ENCODE results near the gene SLC6A19. TPM values are rescaled to one million over a fixed set of nuclear protein-coding genes. Genes with fewer than 3 reads are reported as not detected.
"Not testable (repeated sequence)": the region's sequence is repeated elsewhere in the genome, so short reads cannot be mapped to it uniquely, and the experiment has no call there.

SLC6A19 gene
- total RNA-seq, 1 donor from 2014 or later = not detected

DNA sequence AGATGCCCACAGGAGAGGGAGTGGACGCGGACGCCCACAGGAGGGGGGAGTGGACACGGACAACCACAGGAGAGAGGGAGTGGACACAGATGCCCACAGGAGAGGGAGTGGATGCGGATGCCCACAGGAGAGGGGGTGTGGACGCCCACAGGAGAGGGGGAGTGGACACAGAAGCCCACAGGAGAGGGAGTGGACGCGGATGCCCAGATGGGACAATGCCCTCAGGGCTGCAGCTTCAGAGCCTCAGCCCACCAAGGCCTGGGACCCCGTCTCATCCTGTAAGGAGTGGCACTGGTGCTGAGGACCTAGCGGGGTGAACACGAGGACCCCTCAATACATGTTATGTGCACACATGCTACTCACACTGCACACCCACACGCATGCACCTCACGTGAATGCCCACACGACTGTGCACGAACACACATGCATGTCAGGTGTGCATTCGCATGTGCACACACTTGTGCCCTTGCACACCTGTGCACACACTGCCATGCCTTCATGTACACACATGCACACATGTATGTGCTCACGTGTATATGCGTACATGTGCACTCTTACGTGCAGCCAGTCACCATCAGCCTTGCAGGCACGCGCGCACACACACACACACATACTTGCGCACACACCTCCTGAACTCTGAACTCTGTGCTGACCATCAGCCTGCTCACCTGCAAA, 58.5 kb downstream of the SLC6A19 start:
- intact Hi-C loops (cut with micrococcal nuclease) = no loop called here

DNA sequence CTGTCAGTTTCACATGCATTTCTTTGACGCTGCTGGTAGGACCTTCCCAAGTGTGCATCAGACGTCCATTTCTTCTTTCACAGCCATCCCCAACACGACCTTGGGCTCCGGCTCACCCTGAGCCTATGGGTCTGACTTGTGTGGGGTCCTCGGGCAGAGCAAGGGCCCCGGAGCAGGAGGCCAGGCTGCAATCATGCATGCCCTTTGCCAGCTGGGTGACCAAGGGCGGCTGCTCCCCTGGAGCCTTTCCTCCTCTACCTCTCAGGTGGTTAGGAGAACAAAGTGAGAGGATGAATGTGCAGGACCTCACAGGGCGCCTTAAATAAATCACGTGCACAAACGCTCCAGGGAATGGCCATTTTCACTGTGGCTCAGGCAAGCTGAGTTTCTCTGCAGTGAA, 60.2 kb downstream of the SLC6A19 start:
- intact Hi-C loops (cut with micrococcal nuclease) = no loop called here

- intact Hi-C loops (cut with micrococcal nuclease) = no loop called here
Measured at GRCh38 chr5:1262381-1262780, 61.0 kb downstream of the SLC6A19 start.

- intact Hi-C loops (cut with micrococcal nuclease) = no loop called here
Measured at GRCh38 chr5:1264211-1264610, 62.8 kb downstream of the SLC6A19 start.

GRCh38 chr5:1265026-1265425, 63.6 kb downstream of the SLC6A19 start:
- intact Hi-C loops (cut with micrococcal nuclease) = no loop called here

- intact Hi-C loops (cut with micrococcal nuclease) = no loop called here
Measured at GRCh38 chr5:1265461-1266455, 64.4 kb downstream of the SLC6A19 start.

- intact Hi-C loops (cut with micrococcal nuclease) = no loop called here
Measured at GRCh38 chr5:1266791-1267190, 65.4 kb downstream of the SLC6A19 start.

DNA sequence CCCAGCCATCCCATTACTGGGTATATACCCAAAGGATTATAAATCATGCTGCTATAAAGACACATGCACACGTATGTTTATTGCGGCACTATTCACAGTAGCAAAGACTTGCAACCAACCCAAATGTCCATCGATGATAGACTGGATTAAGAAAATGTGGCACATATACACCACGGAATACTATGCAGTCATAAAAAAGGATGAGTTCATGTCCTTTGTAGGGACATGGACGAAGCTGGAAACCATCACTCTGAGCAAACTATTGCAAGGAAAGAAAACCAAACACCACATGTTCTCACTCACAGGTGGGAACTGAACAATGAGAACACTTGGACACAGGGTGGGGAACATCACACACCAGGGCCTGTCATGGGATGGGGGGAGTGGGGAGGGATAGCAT, 66.1 kb downstream of the SLC6A19 start:
- intact Hi-C loops (cut with micrococcal nuclease) = not testable (repeated sequence)

DNA sequence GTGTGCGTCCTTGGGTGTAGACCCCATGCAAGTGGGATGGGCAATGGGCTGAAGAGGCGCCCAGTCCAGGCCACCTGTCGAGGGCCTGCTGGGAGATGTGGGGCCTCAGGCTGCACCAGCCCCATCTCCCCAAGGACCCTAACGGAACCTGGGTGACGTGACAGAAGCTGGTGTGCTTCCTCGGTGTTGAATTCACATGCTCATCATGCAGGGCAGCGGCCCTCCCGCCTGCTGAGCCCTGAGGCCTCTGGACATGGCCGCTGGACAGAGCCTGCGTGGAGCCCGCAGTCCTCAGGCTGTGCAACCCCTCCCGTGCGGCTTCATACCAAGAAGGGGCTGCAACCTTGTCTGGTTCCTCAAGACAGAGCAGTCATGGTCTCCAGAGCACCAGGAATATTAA, 66.7 kb downstream of the SLC6A19 start:
- intact Hi-C loops (cut with micrococcal nuclease) = loop anchor here (1.0 kb wide), 1 partner anchor 48 kb away; no protein-coding TSS in a partner anchor

DNA sequence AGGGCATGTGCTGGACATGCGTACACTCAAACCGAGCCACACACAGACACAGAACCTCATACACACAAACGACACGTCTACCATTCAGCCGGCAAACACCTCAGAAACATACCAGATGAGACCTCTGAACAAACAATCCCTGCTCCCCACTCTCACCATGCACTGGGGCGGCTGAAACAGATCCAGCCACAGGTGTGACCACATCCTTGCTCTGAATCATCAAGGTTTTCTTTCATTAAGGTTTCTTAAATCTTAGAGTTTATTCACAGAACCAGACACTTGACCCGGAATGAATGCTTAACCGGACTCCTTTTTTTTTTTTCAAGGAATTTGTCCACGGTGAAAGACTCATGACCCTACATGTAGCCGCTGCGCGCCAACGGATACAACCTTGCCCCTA, 67.3 kb downstream of the SLC6A19 start:
- intact Hi-C loops (cut with micrococcal nuclease) = loop anchor here (1.0 kb wide), 1 partner anchor 48 kb away; no protein-coding TSS in a partner anchor

GRCh38 chr5:1270426-1270825, 69.0 kb downstream of the SLC6A19 start:
- intact Hi-C loops (cut with micrococcal nuclease) = no loop called here

DNA sequence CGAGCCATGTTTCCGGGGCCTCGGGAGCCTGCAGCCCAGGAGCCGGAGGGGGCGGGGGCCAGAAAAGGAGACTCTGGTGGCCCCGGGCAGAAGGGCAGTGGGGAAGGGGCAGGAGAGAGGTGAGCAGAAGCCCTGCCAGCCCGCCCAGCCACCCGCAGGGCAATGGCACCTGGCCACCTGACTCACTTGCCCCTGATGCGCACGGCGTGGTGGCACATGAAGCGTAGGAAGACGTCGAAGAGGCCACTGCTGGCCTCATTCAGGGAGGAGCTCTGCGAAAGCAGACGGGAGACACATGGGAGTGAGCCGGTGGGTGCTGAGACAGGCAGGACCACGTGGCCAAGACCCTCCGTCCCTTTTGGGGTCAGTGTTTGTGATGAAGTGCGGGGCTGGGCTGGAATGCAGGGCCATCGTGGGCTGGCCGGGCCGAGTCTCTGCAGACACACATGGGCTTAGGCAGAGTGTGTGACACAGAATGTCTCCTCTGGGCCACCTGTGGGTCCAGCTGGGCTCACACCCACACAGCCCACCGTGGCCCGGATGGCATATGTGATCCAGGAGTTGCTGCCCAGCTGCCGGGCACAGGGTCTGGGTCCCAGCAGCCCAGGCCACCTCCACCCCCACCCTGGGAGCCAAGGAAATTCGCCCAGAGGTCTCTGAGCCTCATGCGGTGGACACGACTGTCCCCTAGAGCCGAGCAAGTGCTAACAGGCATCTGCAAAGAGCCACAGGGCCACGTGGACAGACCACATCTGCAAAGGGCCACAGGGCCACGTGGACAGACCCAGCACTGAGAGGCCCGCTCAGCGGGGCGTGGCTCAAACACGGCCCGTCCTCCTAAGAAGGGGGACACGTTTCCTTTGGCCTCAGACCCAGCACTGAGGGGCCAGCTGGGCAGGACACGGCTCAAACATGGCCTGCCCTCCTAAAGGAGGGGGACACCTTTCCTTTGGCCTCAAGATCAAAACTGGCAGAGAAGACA, 69.8 kb downstream of the SLC6A19 start:
- intact Hi-C loops (cut with micrococcal nuclease) = no loop called here

- intact Hi-C loops (cut with micrococcal nuclease) = no loop called here
Measured at GRCh38 chr5:1272201-1272600, 70.8 kb downstream of the SLC6A19 start.

GRCh38 chr5:1273745-1274144, 72.3 kb downstream of the SLC6A19 start:
- intact Hi-C loops (cut with micrococcal nuclease) = no loop called here

- intact Hi-C loops (cut with micrococcal nuclease) = no loop called here
Measured at GRCh38 chr5:1274471-1274870, 73.1 kb downstream of the SLC6A19 start.

Other genes with a start within 250 kb of the SLC6A19 start
- gene NKD2, start 192.8 kb upstream of the SLC6A19 start, total RNA-seq = 3.1 and 4.3 TPM in 2 replicates
- 76.7 and 76.9 TPM in 2 replicates for gene SLC12A7, start 89.5 kb upstream of the SLC6A19 start, total RNA-seq
- gene SLC6A18, start 23.8 kb downstream of the SLC6A19 start, total RNA-seq = not detected in 2 replicates
- 2.6 and 3.3 TPM in 2 replicates for gene TERT, start 93.5 kb downstream of the SLC6A19 start, total RNA-seq
- 119 and 123 TPM in 2 replicates for gene CLPTM1L, start 143.5 kb downstream of the SLC6A19 start, total RNA-seq
- not detected in 2 replicates for gene SLC6A3, start 243.8 kb downstream of the SLC6A19 start, total RNA-seq

Data from T-helper 1 cell treated with Interleukin-12 subunit alpha and Interleukin-12 subunit beta and Interleukin-4 antibody, amounts not matched to agents 30 ng/mL and 1 ng/mL, for 36 hours (primary cell).